Stimulated activated CD4-positive, alpha-beta T cell treated with anti-CD3 and anti-CD28 coated beads, Interleukin-1b, Interleukin-23, amount 100 ng/mL, for 48 hours (primary cell): ENCODE results near the gene IGFBP7.

Source experiments
- DNase-seq: peaks from one replicate; pipeline ENCODE4 v3.0.0-alpha.2; 2020

Gene IGFBP7

GRCh38 chr4:57109847-57110639, at the start of gene IGFBP7:
IGFBP7 (minus strand) TSS chr4:57110385; CDS start chr4:57110351, 34 bp downstream.
- DNase-seq = no peak

- DNase-seq = no peak
Measured at GRCh38 chr4:57159866-57160265, 49.7 kb upstream of the IGFBP7 start.

- DNase-seq = no peak
Measured at GRCh38 chr4:57158762-57159161, 48.6 kb upstream of the IGFBP7 start.

- DNase-seq = no peak
Measured at GRCh38 chr4:57158221-57158620, 48.0 kb upstream of the IGFBP7 start.

- DNase-seq = no peak
Measured at GRCh38 chr4:57157596-57158137, 47.5 kb upstream of the IGFBP7 start.

GRCh38 chr4:57156242-57156990, 46.2 kb upstream of the IGFBP7 start:
- no peak for DNase-seq

GRCh38 chr4:57154926-57155325, 44.7 kb upstream of the IGFBP7 start:
- DNase-seq = no peak

GRCh38 chr4:57154191-57154590, 44.0 kb upstream of the IGFBP7 start:
- no peak for DNase-seq

- DNase-seq = no peak
Measured at GRCh38 chr4:57153207-57153606, 43.0 kb upstream of the IGFBP7 start.

GRCh38 chr4:57151481-57151880, 41.3 kb upstream of the IGFBP7 start:
- no peak for DNase-seq

- no peak for DNase-seq
Measured at GRCh38 chr4:57149833-57150232, 39.6 kb upstream of the IGFBP7 start.

GRCh38 chr4:57148831-57149505, 38.8 kb upstream of the IGFBP7 start:
- DNase-seq = no peak

- no peak for DNase-seq
Measured at GRCh38 chr4:57148177-57148576, 38.0 kb upstream of the IGFBP7 start.

- no peak for DNase-seq
Measured at GRCh38 chr4:57147335-57148060, 37.3 kb upstream of the IGFBP7 start.

- DNase-seq = no peak
Measured at GRCh38 chr4:57146444-57146843, 36.3 kb upstream of the IGFBP7 start.

- no peak for DNase-seq
Measured at GRCh38 chr4:57144466-57144865, 34.3 kb upstream of the IGFBP7 start.

- no peak for DNase-seq
Measured at GRCh38 chr4:57139783-57140182, 29.6 kb upstream of the IGFBP7 start.

- no peak for DNase-seq
Measured at GRCh38 chr4:57137261-57137660, 27.1 kb upstream of the IGFBP7 start.

GRCh38 chr4:57136281-57136680, 26.1 kb upstream of the IGFBP7 start:
- DNase-seq = no peak

- no peak for DNase-seq
Measured at GRCh38 chr4:57132743-57133137, 22.6 kb upstream of the IGFBP7 start.

GRCh38 chr4:57131849-57132742, 21.9 kb upstream of the IGFBP7 start:
- no peak for DNase-seq

GRCh38 chr4:57129477-57129876, 19.3 kb upstream of the IGFBP7 start:
- DNase-seq = no peak
